PC-9 (cell line): Measurements from ENCODE around the gene EPB42. TPM values are rescaled to one million over a fixed set of nuclear protein-coding genes. Genes with fewer than 3 reads are reported as not detected.
A peak's percentile ranks its signal among the peaks of the same experiment; 100 is the strongest.

Experiments
- BruUV-seq: library from RNA; stranded (reverse); fragments of 400-500 nt; replicated peaks from 2 replicates; lab custom pipeline; 2021; lab: Mats Ljungman, UMichigan
- CTCF ChIA-PET: fragments of 300-600 bp; sonication (Branson Sonifier 250); formaldehyde crosslinking; loops from one replicate; lab custom pipeline; 2022; ENCODE audit warnings: antibody characterized with exemption; lab: Charles Lee
- POLR2A ChIA-PET: fragments of 300-600 bp; sonication (Branson Sonifier 250); formaldehyde crosslinking; loops from one replicate; lab custom pipeline; 2022; ENCODE audit warnings: antibody characterized with exemption; ENCODE audit not compliant: unreplicated experiment; lab: Charles Lee
- DNase-seq, 2 experiments: peaks; one replicate each; pipeline versions ENCODE4 v3.0.0 to v3.0.0-alpha.2; 2015 to 2022; ENCODE audit warnings: mixed read lengths in 1 of 2
- H2AFZ ChIP-seq: fragments of 200-600 bp; sonication (generic); 2 replicates; pipeline ENCODE4 v1.8.1; 2017; ENCODE audit warnings: antibody characterized with exemption
- H3F3A ChIP-seq: fragments of 200-600 bp; sonication (generic); 2 replicates; pipeline ENCODE4 v1.8.1; 2017; ENCODE audit warnings: antibody characterized with exemption, mild to moderate bottlenecking, low read depth; ENCODE audit not compliant: insufficient read depth
- H3K27ac ChIP-seq: fragments of 200-600 bp; sonication (generic); 2 replicates; pipeline ENCODE4 v1.6.1; 2016; ENCODE audit warnings: mixed run types
- H3K27me3 ChIP-seq: fragments of 200-600 bp; sonication (generic); 2 replicates; pipeline ENCODE4 v1.6.1; 2016; ENCODE audit warnings: low read depth, mixed run types; ENCODE audit not compliant: insufficient read depth
- H3K36me3 ChIP-seq: fragments of 200-600 bp; sonication (generic); 2 replicates; pipeline ENCODE4 v1.6.1; 2016; ENCODE audit warnings: low read depth, mixed run types
- H3K4me1 ChIP-seq: fragments of 200-600 bp; sonication (generic); replicated peaks from 2 replicates; pipeline ENCODE4 v1.6.1; 2016; ENCODE audit warnings: mixed run types; ENCODE audit not compliant: insufficient read depth
- H3K4me2 ChIP-seq: fragments of 200-600 bp; sonication (generic); 2 replicates; pipeline ENCODE4 v1.6.1; 2017; ENCODE audit warnings: mixed run types
- H3K4me3 ChIP-seq: fragments of 200-600 bp; sonication (generic); 2 replicates; pipeline ENCODE4 v1.6.1; 2016; ENCODE audit warnings: mixed run types
- H3K79me2 ChIP-seq: fragments of 200-600 bp; sonication (generic); 2 replicates; pipeline ENCODE4 v1.6.1; 2017; ENCODE audit warnings: low read depth, mixed run types
- H3K9me2 ChIP-seq: fragments of 200-600 bp; sonication (generic); 2 replicates; pipeline ENCODE4 v1.8.1; 2017; ENCODE audit warnings: mild to moderate bottlenecking; ENCODE audit not compliant: insufficient read depth
- H3K9me3 ChIP-seq: fragments of 200-600 bp; sonication (generic); 2 replicates; pipeline ENCODE4 v1.8.1; 2016; ENCODE audit warnings: low read depth; ENCODE audit not compliant: insufficient read depth
- H4K20me1 ChIP-seq: fragments of 200-600 bp; sonication (generic); 2 replicates; pipeline ENCODE4 v1.8.1; 2017; ENCODE audit not compliant: insufficient read depth
- EZH2 ChIP-seq: fragments of 200-600 bp; sonication (generic); IDR thresholded peaks from 2 replicates; pipeline ENCODE4 v1.8.0; 2017; ENCODE audit warnings: antibody characterized with exemption, low read depth
- intact Hi-C: fragments of 100-400 bp; cut with micrococcal nuclease; formaldehyde crosslinking; loops from one replicate; pipeline ENCODE4 v1.10.0; 2022; ENCODE audit not compliant: unreplicated experiment
- total RNA-seq: library from RNA; stranded (reverse); gene quantifications from 2 replicates; pipeline ENCODE4 v1.2.3, GENCODE V29; 2021
- TF ChIP-seq, protein P1 (sequence below): fragments of 200-600 bp; sonication (generic); conservative IDR thresholded peaks from 2 replicates; pipeline ENCODE4 v1.6.1; 2017; ENCODE audit warnings: mixed run types, antibody characterized with exemption, mild to moderate bottlenecking, moderate library complexity

Gene EPB42
- total RNA-seq, 1 experiment from 2014 or later, result not detected

- Histone ChIP-seq H4K20me1 (no peaks in the 10 kb centered on the region), H2AFZ (no peak overlapping the region), H3K4me1 (no peaks in the 10 kb centered on the region), H3K27ac (no peak overlapping the region), H3K9me2 (no peaks in the 10 kb centered on the region), H3K4me3 (no peak overlapping the region), H3K9me3 (no peaks in the 10 kb centered on the region), H3K4me2 (no peak overlapping the region), H3F3A (no peaks in the 10 kb centered on the region), H3K36me3 (no peaks in the 10 kb centered on the region), H3K79me2 (no peaks in the 10 kb centered on the region), H3K27me3 (no peaks in the 10 kb centered on the region)
- DNase-seq, result no peak
- POLR2A ChIA-PET, result no interaction called here
- no TSS peak for BruUV-seq
- TF ChIP-seq EZH2, result no peak
- TF ChIP-seq, protein P1, sequence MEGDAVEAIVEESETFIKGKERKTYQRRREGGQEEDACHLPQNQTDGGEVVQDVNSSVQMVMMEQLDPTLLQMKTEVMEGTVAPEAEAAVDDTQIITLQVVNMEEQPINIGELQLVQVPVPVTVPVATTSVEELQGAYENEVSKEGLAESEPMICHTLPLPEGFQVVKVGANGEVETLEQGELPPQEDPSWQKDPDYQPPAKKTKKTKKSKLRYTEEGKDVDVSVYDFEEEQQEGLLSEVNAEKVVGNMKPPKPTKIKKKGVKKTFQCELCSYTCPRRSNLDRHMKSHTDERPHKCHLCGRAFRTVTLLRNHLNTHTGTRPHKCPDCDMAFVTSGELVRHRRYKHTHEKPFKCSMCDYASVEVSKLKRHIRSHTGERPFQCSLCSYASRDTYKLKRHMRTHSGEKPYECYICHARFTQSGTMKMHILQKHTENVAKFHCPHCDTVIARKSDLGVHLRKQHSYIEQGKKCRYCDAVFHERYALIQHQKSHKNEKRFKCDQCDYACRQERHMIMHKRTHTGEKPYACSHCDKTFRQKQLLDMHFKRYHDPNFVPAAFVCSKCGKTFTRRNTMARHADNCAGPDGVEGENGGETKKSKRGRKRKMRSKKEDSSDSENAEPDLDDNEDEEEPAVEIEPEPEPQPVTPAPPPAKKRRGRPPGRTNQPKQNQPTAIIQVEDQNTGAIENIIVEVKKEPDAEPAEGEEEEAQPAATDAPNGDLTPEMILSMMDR, result no peak
- intact Hi-C loops, result no loop called here
- CTCF ChIA-PET, result interaction anchor here (0.8 kb wide), 1 partner anchor 125 kb away, joined by 3 read pairs; no protein-coding TSS in a partner anchor
These were observed 10.6 kb downstream of the EPB42 start for GRCh38 chr15:43210172-43210745.

DNA sequence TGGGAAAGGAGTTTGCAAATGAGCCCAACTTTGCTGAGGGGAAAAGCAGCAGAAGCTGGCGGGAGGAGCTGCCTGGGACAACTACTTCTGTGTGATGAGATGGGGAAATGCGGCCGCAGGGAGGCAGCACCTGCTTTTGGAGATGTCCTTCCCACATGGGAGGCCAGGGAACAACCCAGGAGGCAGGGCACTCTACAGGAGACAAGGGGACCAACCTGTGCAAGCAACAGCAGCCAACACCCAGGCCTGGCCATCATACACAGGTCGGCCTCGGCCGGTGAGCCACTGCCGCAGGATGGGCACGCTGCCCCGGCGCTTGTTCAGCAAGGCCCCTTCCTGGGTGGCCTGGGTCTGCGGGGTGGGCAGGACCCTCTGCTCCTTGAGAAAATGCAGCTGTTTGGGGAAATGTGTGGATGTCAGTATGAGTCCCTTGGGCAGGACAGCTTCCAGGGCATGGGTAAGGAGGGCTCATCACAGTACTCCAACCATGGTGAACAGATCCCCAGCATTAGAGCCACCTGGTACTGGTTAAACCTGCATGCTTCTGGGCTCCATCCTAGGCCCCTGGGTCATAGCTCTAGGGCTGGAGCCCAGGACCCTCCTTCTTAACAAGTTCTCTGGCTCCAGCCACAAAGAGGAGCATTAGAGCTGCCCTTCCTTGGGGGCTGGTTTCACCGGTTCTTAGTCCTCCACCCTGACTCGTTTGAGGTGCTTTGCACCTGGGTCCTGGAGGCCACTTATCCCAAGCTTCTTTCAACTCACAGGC, 11.6 kb downstream of the EPB42 start:
- H3K4me1 ChIP-seq, result no peaks in the 10 kb centered on the region
- no peak for TF ChIP-seq EZH2
- TF ChIP-seq, protein P1, result 0 out of 2 replicates have a peak, but pooled peaks have one; percentile 21
- ChIA-PET CTCF (interaction anchor here (0.7 to 0.8 kb wide), 2 partner anchors 77 to 126 kb away, joined by 3 read pairs; no protein-coding TSS in a partner anchor), POLR2A (no interaction called here)
- BruUV-seq, result no TSS peak
- no peak overlapping the region for H3K4me2 ChIP-seq
- no peak overlapping the region for H2AFZ ChIP-seq
- H3K27ac ChIP-seq, result no peak overlapping the region
- no peaks in the 10 kb centered on the region for H4K20me1 ChIP-seq
- no peaks in the 10 kb centered on the region for H3K9me3 ChIP-seq
- H3K79me2 ChIP-seq, result no peaks in the 10 kb centered on the region
- no peak overlapping the region for H3K4me3 ChIP-seq
- H3F3A ChIP-seq, result no peaks in the 10 kb centered on the region
- intact Hi-C loops, result no loop called here
- H3K9me2 ChIP-seq, result no peaks in the 10 kb centered on the region
- peak in 1 of 2 experiments; percentile 35 for DNase-seq
- H3K36me3 ChIP-seq, result no peaks in the 10 kb centered on the region
- H3K27me3 ChIP-seq, result no peaks in the 10 kb centered on the region

GRCh38 chr15:43208052-43209002, 12.5 kb downstream of the EPB42 start:
- Histone ChIP-seq H3F3A (no peaks in the 10 kb centered on the region), H3K27ac (no peak overlapping the region), H3K79me2 (no peaks in the 10 kb centered on the region), H3K27me3 (no peaks in the 10 kb centered on the region), H3K4me2 (no peak overlapping the region), H2AFZ (no peak overlapping the region), H3K9me3 (no peaks in the 10 kb centered on the region), H3K4me1 (no peaks in the 10 kb centered on the region), H3K9me2 (no peaks in the 10 kb centered on the region), H3K36me3 (no peaks in the 10 kb centered on the region), H3K4me3 (no peak overlapping the region), H4K20me1 (no peaks in the 10 kb centered on the region)
- BruUV-seq, result no TSS peak
- intact Hi-C loops, result no loop called here
- TF ChIP-seq, protein P1, result no peak
- TF ChIP-seq EZH2, result no peak
- POLR2A ChIA-PET, result no interaction called here
- CTCF ChIA-PET, result interaction anchor here (0.7 kb wide), 1 partner anchor 78 kb away, joined by 3 read pairs; no protein-coding TSS in a partner anchor
- DNase-seq, result no peak
